Fibroblast of the aortic adventitia (primary cell): ENCODE results near the gene UGP2. TPM values are rescaled to one million over a fixed set of nuclear protein-coding genes. Genes with fewer than 3 reads are reported as not detected.
A peak's percentile ranks its signal among the peaks of the same experiment; 100 is the strongest.

Experiments used
- DNase-seq: peaks from one replicate; pipeline ENCODE4 v3.0.0-alpha.2; 2010; ENCODE audit warnings: low read depth
- H3K4me3 ChIP-seq: 2 replicates; pipeline ENCODE4 v1.5.1; 2011; ENCODE audit warnings: low read depth, mild to moderate bottlenecking, control low read depth, low read length, moderate library complexity
- CTCF ChIP-seq: IDR thresholded peaks from 2 replicates; pipeline ENCODE4 v1.5.1; 2011; ENCODE audit warnings: mild to moderate bottlenecking, low read length, control low read depth, inconsistent platforms; ENCODE audit not compliant: insufficient read depth
- total RNA-seq: library from RNA; depleted of rRNA; stranded (reverse); fragments of >200 nt; gene quantifications from 2 replicates; pipeline ENCODE4 v1.2.3, GENCODE V29; 2012; ENCODE audit warnings: low replicate concordance

Gene UGP2
- total RNA-seq, 1 donor: 129 TPM

GRCh38 chr2:63840081-63840784 is 1.5 kb upstream of the UGP2 start:
- no peak for DNase-seq
- no peak for TF ChIP-seq CTCF
- peak overlapping the region; percentile 82 for H3K4me3 ChIP-seq

DNA sequence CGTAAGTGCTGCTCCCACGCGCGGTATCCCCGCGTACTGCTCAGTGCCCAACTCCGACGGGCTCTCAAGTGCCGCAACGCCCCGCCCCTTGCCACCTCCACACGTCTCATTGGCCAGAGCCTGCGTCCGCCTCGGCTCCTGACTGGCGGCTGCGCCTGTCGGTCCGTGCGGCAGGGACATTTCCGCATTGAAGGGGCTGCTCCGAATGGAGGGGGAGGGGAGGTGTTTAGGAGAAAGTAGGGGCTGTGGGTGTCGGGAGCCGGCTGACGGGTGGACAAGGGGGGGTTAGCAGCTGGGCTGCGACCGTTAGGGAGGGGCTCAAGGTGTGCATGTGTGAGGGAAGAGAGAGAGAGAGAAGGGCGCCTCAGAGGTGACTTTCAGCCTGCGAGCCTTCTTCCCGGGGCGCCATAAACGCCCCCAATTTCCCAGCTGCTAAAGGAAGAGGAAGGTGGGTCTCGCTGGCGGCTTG is 877 bp upstream of the UGP2 start:
- peak; percentile 22 for TF ChIP-seq CTCF
- H3K4me3 ChIP-seq: peak overlapping the region; percentile 82
- DNase-seq: peak; percentile 96

DNA sequence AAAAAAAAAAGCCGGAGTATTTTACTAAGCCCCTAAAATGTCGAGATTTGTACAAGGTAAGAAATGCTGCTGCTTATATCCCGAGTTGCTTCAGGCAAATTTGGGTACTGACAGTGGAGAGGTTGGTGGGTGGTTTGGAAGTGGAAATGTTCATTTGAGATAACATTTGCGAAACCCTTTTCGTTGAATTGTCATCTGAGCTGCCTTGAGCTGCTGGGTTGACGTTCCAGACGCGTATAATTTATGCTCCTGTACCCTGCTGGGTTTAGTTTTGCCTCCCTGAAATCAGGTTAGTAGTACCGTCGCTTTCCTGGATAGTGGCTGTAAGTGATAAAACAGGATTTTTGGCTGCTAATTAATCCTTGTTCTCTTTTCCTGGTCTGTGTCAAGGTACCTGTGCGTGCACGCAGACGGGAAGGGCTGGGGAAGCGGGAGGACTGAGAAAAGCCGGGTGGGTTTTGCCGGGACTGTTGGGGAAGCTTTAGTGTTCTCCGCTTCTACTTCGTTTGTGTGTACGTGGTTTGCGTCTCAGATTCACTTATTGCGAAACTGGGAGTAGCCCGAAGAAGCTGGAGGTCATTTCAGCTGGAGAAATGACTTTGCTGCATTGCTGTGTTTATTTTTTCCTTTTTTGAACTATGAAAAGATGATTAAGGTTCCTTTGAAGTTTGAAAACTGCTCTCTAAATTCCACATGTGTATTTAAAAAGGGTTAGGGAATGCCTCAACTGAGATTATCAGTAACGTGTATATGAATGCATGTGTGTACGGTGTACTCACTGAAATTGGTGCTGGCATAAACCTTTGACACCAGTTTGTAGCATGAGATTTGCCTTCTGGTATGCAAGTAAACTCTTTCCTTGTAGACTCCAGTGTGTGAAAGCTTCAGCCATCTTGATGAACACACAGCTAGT is 709 bp downstream of the UGP2 start:
- TF ChIP-seq CTCF: no peak
- DNase-seq: peak; percentile 81
- H3K4me3 ChIP-seq: peak overlapping the region; percentile 82

DNA sequence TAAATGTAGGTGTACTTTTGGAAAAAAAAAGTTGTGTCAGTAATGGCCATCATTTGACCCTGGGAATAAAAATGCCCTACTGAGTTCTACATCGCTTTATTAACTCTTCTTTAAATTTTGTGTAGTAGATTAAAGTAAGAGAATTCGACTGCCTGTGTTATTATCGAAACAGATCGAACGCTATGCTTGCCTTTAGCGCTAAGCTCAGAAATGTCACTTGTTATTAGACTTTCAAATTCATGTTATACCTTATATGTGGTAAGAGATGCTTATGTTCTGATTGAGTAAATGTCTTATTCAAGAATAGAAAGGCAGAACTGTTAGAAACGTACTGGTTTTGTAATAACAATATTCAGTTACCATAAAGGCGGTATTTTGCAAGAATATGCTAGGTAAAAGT is 1.4 kb downstream of the UGP2 start:
- peak overlapping the region; percentile 82 for H3K4me3 ChIP-seq
- no peak for TF ChIP-seq CTCF
- no peak for DNase-seq

- TF ChIP-seq CTCF: no peak
- peak; percentile 17 for DNase-seq
- peak overlapping the region; percentile 48 for H3K4me3 ChIP-seq
Measured at GRCh38 chr2:63843791-63844190, 2.1 kb downstream of the UGP2 start.

DNA sequence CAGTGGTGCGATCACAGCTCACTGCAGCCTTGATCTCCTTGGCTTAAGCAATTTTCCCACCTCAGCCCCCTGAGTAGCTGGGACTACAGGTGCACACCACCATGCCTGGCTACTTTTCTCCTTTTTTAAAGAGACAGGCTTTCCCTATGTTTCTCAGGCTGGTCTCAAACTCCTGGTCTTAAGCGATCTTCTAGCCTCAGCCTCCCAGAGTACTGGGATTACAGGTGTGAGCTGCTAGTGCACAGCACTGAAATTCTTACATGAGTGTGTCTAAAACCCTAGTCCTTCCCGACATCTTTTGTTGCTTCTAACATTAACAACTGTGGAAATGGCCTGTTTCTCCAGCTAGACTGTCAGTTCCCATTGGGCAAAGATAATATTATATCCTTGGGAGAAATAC is 2.9 kb downstream of the UGP2 start:
- TF ChIP-seq CTCF: no peak
- no peak for DNase-seq
- H3K4me3 ChIP-seq: no peak overlapping the region
